GM18951 (cell line): ENCODE data around the gene IFIT5.
"Not testable (repeated sequence)": the region's sequence is repeated elsewhere in the genome, so short reads cannot be mapped to it uniquely, and the experiment has no call there.

ENCODE experiments used
- POLR2A ChIP-seq: IDR thresholded peaks from 4 replicates; pipeline ENCODE4 v1.6.1; 2011; ENCODE audit warnings: mild to moderate bottlenecking; ENCODE audit not compliant: insufficient read length, insufficient read depth; ENCODE audit errors: extremely low read depth
- in situ Hi-C: fragments of 300-500 bp; cut with MboI; formaldehyde crosslinking; loops from one replicate; pipeline ENCODE4 v1.12.0; 2022; ENCODE audit warnings: low sequenced_read_pairs, mixed read lengths, inconsistent platforms; ENCODE audit not compliant: unreplicated experiment

The IFIT5 gene

DNA sequence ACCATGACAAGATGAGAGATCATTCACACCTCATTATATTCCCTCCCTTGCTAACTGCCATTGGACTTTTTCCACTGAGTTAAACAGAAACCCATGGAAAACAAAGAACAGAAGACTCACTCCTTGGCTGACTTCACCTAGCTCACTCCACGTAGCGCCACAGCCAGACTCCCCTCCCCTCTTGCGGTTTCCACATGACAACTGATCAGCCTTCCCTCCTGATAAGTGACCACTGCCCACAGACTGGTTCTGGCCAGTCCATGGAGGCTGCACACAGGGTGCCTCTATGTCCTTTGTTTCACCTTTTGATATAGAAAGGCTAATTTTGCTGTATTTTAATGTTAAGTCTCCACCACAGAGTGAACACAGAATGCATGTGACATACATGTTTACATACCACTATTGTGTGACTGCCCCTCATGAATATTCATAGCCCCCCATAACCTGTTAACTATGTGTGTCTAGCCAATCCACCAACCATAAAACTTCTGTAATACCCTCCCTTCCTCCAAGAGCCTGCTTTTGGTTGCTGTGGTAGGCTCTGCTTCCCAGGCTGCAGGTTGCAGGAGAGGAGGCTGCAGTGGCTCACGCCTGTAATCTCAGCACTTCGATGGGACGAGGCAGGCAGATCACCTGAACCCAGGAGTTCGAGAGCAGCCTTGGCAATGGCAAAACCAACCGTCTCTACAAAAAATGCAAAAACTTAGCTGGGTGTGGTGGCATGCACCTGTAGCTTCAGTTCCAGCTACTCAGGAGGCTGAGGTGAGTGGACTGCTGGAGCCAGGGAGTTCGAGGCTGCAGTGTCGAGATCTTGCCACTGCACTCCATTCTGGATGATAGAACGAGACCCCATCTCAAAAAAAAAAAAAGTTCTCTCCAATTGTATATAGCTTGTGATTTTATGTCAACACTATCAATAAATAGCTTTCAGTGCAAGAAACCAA lies 10.0 kb upstream of the IFIT5 start:
- no peak for TF ChIP-seq POLR2A
- in situ Hi-C loops = no loop called here

DNA sequence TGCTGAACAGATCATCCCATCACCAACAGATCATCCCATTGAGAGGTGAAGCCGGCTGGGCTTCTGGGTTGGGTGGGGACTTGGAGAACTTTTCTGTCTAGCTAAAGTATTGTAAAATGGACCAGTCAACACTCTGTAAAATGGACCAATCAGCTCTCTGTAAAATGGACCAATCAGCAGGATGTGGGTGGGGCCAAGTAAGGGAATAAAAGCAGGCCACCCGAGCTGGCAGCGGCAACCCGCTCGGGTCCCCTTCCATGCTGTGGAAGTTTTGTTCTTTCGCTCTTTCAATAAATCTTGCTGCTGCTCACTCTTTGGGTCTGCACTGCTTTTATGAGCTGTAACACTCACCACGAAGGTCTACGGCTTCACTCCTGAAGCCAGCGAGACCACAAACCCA lies 8.2 kb upstream of the IFIT5 start:
- in situ Hi-C loops = not testable (repeated sequence)

DNA sequence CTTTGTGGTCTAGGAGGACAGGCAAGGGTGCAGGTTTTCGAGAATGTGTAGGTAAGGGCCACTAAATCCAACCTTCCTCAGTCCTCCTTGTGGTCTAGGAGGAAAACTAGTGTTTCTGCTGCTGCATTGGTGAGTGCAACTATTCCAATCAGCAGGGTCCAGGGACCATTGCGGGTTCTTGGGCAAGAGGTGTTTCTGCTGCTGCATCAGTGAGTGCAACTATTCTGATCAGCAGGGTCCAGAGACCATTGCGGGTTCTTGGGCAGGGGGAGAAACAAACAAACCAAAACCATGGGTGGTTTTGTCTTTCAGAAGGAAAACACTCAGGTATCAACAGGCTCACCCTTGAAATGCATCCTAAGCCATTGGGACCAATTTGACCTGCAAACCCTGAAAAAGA lies 6.6 kb upstream of the IFIT5 start:
- in situ Hi-C loops = not testable (repeated sequence)

DNA sequence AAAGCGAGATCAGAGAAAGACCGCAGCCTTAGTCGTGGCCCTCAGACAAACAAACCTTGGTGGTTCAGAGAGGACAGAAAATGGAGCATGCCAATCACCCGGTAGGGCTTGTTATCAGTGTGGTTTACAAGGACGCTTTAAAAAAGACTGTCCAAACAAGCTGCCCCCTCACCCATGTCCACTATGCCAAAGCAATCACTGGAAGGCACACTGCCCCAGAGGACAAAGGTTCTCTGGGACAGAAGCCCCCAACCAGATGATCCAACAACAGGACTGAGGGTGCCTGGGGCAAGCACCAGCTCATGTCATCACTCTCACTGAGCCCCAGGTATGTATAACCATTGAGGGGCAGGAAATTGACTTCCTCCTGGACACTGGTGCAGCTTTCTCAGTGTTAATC lies 5.1 kb upstream of the IFIT5 start:
- in situ Hi-C loops = not testable (repeated sequence)

DNA sequence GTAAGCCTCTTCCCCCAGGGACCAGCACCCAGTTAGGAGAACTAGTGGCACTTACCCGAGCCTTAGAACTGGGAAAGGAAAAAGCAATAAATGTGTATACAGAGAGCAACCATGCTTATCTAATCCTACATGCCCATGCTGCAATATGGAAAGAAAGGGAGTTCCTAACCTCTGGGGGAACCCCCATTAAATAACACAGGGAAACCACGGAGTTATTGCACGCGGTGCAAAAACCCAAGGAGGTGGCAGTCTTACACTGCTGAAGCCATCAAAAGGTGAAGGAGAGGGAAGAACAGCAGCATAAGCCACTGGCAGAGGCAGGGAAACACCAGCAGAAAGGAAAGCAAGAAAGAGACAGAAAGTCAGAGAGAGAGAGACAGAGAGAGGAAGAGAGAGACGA lies 3.8 kb upstream of the IFIT5 start:
- in situ Hi-C loops = not testable (repeated sequence)

DNA sequence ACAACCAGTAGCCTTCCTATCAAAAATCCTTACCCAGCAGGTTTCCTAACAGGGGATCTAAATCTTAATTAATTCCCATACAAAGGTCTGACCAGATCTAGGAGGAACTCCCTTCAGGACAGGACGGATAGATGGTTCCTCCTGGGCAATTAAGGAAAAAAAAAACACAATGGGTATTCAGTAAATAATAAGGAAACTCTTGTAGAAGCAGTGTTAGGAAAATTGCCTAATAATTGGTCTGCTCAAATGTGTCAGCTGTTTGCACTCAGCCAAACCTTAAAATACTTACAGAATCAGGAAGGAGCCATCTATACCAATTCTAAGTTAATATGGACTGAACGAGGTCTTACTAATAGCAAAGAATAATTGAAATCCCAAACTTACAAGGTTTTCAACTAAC lies 3.2 kb upstream of the IFIT5 start:
- in situ Hi-C loops = not testable (repeated sequence)

DNA sequence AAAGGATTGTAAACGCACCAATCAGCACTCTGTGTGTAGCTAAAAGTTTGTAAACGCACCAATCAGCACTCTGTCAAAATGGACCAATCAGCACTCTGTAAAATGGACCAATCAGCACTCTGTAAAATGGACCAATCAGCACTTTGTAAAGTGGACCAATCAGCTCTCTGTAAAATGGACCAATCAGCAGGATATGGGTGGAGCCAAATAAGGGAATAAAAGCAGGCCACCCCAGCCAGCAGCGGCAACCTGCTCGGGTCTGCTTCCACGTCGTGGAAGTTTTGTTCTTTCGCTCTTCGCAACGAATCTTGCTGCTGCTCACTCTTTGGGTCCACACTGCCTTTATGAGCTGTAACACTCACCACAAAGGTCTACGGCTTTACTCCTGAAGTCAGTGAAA lies 2.1 kb upstream of the IFIT5 start:
- in situ Hi-C loops = not testable (repeated sequence)

DNA sequence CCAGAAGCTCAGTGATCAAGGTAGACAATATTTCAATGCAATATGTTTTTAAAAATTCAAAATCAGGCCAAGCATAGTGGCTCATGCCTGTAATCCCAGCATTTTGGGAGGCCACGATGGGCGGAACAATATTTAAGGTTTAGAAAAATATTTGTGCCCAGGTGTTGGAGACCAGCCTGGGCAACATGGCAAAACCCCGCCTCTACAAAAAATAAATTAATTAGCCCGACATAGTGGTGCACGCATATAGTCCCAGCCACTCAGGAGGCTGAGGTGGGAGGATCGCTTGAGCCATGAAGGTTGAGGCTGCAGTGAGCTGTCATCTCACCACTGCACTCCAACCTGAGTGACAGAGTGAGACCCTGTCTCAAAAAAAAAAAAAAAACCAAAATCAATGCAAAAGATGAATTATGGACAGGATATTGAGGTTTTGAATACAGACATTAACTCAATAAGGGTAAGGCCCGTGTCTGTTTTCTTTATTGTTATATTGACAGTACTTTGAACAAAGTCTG lies 913 bp upstream of the IFIT5 start:
- in situ Hi-C loops = no loop called here

DNA sequence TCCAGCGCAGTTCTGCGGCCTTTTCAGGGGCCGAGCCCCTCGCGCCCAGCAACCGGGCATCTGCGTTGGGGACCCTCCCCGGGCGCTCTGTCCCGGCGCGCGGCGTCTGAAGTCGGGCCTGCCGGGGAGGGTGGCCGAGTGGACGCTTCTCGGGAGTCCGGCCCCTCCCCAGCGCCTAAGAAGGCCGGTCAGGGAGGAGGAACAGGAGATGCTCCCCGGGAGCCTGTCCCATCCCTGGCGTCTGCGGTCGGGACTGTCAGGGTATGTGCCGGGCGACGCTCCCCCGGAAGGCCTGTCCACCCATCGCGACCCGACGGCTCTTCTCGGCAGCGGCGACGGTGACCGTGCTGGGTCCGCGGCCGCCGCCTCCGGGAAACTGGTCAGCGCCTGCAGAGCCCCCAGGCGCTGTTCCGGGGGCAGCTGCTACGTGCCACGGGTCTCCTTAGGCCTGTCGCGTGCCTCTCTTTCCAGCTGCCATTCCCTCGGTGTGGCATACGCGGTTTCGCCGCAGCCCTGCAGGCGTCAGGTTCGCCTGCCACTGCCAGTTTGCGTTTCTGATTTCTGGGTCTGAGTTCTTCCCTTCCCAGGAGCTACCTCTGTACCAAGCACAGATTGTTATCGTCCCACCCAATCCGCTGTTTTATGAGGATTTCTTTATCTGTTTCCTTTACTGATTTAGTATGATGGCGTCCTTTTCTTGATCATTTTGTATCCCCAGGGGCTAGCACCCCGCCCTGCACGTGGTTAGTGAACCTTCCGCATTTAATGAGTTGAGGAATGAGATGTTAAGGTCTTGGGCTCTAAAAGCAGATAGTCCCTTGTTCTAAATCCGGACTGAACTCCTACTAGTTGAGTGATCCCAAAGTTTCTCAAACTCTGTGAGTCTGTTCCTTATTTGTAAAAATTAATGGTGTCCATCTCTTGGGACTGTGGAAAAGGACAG lies 782 bp downstream of the IFIT5 start:
- in situ Hi-C loops = no loop called here
- TF ChIP-seq POLR2A = no peak

More for the DNA sequence above, 913 bp upstream of the IFIT5 start:
- TF ChIP-seq POLR2A = no peak

DNA sequence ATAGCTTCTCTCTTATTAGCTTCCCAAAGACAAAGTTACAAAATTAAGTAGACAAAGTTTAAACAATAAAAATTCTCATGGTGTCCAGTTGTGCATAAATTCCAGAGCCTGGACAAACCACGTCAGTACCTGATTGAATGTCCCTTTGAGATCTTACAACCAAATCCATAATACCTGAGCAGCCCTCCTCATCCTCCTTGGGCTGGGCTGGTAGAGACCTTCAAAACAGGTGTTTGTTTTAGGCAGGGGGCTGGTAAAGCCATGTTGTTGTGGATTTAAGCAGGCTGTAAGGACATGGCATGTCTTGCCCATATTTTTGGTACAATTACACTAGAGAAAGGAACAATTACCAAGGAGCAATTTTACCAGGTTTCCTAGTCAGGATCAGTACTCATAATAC lies 2.1 kb downstream of the IFIT5 start:
- in situ Hi-C loops = no loop called here
- no peak for TF ChIP-seq POLR2A

DNA sequence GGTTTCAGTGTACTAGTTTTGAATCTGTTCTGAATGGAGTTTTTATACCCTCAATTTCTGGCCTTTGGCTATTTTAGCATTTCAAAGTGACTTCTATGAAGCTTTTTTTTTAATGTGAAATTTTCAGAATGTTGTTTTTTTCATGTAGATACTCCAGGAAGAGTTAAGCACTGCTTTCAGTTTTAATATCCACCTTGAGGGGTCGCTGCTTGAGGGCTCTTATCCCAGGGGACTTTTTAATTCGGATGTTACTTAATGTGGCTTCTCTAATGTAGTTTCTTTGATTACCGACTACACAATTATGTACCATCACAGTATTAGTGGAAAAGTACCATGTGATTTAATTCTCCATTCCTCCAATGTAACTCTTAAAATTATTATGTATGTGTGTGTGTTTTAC lies 5.2 kb downstream of the IFIT5 start:
- in situ Hi-C loops = no loop called here
- TF ChIP-seq POLR2A = no peak

DNA sequence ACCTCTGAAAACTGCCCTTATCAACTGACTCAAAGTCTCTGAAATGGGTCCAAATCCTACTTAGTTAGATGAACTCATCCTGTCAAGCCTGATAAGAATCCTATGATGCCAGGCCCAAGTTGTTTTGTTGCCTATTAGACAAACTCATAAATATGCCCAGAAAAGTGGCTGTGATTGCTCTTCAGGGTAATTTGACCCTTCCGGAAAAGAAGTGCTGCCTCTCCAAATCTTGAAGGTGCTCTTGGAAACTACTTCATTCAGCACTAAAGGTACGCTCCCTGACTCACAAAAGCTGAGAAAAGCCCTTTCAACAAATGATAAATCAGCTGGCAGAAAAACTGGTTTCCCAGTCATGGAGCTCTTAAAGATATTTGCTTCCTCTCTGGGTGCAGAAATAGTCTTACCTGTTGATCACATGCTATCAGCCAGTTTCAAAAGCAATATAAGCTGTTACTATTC lies 6.7 kb downstream of the IFIT5 start:
- in situ Hi-C loops = no loop called here
- TF ChIP-seq POLR2A = no peak

DNA sequence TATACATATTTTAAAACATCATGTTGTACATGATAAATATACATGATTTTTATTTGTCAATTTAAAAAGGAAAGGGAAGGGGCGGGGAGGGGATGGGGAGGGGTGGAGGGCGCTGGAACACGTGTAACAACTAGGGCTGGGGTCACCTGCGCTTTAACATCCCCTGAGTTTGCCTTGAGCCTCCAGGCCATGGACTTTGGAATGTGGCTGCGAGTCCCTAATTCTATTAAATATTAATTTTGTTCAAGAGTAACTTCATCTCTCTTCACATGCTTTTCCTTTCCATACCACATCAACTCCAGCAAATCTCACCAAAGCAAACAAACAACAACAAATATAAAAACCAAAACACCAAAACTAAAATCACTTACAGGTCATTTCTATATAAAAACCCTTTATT lies 10.6 kb downstream of the IFIT5 start:
- no peak for TF ChIP-seq POLR2A
- in situ Hi-C loops = loop anchor here (5.0 kb wide), 1 partner anchor 137 kb away; no protein-coding TSS in a partner anchor

DNA sequence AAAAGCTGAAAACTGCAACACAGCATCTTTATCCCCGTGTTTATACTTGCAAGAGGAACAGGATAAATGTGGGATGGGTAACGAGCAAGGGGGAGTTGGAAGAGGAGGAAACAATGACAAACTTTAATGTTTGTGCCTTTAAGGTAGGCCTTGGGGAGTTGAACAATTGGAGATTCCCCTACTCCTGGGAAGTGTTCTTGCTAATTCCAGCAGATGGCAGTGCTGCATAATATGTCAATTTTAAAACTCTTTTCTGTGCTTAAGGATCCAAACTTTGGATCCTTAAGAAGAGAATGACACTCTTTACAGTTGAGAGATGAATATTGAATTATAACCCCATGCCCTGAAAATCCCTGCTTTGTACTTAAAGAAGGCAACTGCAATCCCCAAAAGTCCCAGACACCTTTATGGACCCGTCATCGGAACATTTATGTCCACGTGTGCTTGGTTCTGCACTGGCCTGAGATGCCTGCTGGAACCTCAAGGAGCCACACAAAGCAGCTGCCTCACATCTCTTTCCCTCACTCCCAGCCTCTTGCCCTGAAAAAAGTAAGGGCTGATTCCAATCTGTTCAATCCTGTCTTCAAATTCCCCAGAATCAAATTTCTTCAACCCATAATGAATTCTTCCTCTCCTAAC lies 12.0 kb downstream of the IFIT5 start:
- in situ Hi-C loops = loop anchor here (5.0 kb wide), 1 partner anchor 136 kb away; no protein-coding TSS in a partner anchor

More for the DNA sequence above, 12.0 kb downstream of the IFIT5 start:
- no peak for TF ChIP-seq POLR2A
